A549 (cell line): Measurements from ENCODE around the gene MMUT.

ENCODE experiments used
- MYC ChIP-seq: IDR thresholded peaks from 2 replicates; pipeline ENCODE4 v1.6.1; 2012; ENCODE audit warnings: mild to moderate bottlenecking, inconsistent platforms, low read length, improper control_type of control experiment, borderline replicate concordance
- POLR2A ChIP-seq: IDR thresholded peaks from 2 replicates; pipeline ENCODE4 v1.6.1; 2012; ENCODE audit warnings: mild to moderate bottlenecking, low read length
- TF ChIP-seq, protein P1 (sequence below): fragments of >200 bp; sonication (Bioruptor Twin); formaldehyde crosslinking; IDR thresholded peaks from 3 replicates; pipeline ENCODE4 v1.5.1; 2016

DNA sequence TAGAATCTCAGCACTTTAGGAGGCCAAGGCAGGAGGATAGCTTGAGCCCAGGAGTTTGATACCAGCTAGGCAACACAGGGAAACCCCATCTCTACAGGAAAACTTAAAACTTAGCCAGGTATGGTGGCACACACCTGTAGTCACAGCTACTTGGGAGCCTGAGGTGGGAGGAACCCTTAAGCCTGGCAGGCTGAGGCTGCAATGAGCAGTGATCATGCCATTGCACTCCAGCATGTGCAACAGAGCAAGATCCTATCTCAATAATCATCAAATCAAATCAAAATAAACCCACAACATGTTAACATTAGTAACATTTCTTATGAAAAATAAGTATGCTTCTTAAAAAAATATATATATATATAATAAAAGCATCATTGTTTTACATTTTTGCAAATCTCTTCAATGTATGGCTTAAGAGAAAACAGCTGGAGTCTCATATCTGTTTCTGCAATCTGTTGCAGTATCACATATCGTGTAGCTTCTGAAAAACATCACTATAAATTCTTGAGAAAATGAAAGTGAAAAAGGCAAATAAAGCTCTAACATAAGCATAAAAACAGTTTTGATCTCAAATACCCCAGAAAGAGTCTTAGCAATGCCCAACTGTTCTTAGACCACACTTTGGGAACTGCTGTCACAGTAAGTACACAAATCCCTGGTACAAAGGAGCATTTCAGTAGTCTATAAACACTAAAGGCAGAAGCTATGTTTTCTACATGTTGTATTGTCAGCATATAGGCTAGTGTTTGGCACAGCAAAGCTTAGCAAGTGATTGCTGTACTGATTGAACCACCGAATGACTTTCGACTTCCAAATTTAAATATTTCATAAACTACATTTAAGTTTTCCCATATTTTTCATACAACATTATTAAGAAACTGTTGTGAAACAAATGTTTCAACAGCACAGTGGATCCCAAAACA is 8.0 kb downstream of the MMUT start:
- TF ChIP-seq MYC (no peak), POLR2A (no peak)
- TF ChIP-seq, protein P1, sequence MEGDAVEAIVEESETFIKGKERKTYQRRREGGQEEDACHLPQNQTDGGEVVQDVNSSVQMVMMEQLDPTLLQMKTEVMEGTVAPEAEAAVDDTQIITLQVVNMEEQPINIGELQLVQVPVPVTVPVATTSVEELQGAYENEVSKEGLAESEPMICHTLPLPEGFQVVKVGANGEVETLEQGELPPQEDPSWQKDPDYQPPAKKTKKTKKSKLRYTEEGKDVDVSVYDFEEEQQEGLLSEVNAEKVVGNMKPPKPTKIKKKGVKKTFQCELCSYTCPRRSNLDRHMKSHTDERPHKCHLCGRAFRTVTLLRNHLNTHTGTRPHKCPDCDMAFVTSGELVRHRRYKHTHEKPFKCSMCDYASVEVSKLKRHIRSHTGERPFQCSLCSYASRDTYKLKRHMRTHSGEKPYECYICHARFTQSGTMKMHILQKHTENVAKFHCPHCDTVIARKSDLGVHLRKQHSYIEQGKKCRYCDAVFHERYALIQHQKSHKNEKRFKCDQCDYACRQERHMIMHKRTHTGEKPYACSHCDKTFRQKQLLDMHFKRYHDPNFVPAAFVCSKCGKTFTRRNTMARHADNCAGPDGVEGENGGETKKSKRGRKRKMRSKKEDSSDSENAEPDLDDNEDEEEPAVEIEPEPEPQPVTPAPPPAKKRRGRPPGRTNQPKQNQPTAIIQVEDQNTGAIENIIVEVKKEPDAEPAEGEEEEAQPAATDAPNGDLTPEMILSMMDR: no peak
